GM23248 (cell line): ENCODE results near the gene OR10K2.

Experiments used
- EZH2 ChIP-seq: fragments of 200-600 bp; sonication (generic); IDR thresholded peaks from 2 replicates; pipeline ENCODE4 v1.6.1; 2018; ENCODE audit warnings: antibody characterized with exemption, mild to moderate bottlenecking; ENCODE audit not compliant: insufficient read depth, poor library complexity, severe bottlenecking
- EZH2phosphoT487 ChIP-seq: fragments of 200-600 bp; sonication (generic); IDR thresholded peaks from 2 replicates; pipeline ENCODE4 v1.6.1; 2018; ENCODE audit warnings: antibody characterized with exemption, moderate library complexity, mild to moderate bottlenecking, low read depth; ENCODE audit not compliant: insufficient read depth

DNA sequence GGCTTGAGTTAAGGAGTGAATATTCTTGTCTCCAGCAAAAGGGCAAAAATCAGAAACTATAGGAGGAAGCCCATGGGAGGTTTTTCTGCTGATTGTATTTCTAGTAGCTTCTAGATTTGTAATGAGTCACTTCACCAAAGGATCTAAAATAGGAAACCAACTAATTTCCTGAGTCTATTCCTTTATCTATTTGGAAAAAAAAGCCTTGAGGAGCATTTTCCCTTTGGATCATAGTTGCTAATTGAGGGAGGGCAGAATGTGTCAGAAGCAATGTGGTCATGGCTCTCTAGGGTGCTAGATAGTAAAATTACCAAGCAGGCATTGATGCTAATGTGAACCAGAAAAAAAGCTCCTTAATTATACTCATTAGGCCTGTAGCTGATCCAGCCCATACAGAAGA, 45.9 kb upstream of the OR10K2 start, which contains the start of gene OR10R2:
- TF ChIP-seq EZH2, result no peak
- no peak for TF ChIP-seq EZH2phosphoT487
